Measurements from ENCODE around the gene ANKRD40. TPM values are rescaled to one million over a fixed set of nuclear protein-coding genes. Genes with fewer than 3 reads are reported as not detected.

Gene ANKRD40
- total and polyA plus RNA-seq, 9 of the 15 experiments (the other 6 are each of a cell fraction or from before 2014, with no cell fraction given), result 9.0 to 28.9 (median 27.7) TPM

GRCh38 chr17:50692448-50693035 is 15.2 kb downstream of the ANKRD40 start (continued):
- TF ChIP-seq GABPB1 (CRISPR knock-in tag; IDR thresholded peaks at IDR 0.05) (no peak), MTF1 (CRISPR knock-in tag; IDR thresholded peaks at IDR 0.05; ENCODE audit: borderline replicate concordance) (no peak), SP2 (IDR thresholded peaks at IDR 0.05; ENCODE audit: extremely low read depth, low read depth, low read length, poor library complexity, severe bottlenecking) (no peak), ZNF282 (CRISPR knock-in tag; IDR thresholded peaks at IDR 0.05) (no peak)

DNA sequence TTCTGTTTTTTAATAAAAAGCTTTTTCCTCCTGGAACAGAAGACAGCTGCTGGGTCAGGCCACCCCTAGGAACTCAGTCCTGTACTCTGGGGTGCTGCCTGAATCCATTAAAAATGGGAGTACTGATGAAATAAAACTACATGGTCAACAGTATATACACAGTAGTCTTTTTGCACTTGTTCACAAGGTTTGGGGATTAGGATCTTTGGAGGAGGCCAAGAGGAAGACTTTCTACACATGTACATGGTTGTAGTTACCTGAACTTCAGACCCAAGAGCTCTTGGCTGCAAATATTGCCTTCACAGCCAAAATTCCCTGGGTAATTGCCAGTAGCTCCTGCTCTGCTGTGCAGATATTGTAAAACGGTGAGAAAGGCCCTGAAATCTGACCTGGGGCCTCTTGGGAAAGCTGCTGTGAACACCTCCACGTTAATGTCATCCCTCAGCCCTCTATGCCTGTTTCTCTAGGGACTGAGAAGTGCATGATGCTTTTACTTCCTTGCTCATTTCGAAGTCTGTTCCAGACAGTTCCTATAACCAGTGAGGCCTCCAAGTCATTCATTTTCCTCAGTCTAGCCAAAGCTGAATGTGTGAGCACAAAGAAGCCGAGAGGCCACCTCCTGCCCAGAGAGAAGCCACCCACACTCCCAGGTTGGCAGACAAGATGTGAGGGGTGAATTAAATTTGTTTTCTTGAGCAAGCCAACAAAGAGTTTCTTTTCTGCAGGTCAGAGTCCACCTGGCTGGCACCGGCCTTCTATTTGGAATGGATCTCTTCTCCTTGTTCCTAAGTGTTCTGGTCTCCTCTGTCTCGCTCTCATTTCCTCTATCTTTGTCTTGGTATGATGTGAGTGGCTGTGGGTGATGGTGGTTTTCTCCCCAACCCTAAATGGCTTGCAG is 15.9 kb downstream of the ANKRD40 start:
- BruUV-seq (replicated peaks), result no TSS peak
- POLR2A ChIA-PET, result interaction anchor here (0.7 to 1.8 kb wide), 6 partner anchors 8 to 270 kb away, joined by 3 to 5 read pairs (median 4); partner anchors contain the start of gene LUC7L3
- intact Hi-C loops (cut with micrococcal nuclease), result no loop called here
- H3K36me3 ChIP-seq (ENCODE audit: control insufficient read depth, insufficient read depth, low read length), result peaks cover 45% of the 10 kb centered on the region
- DNase-seq (ENCODE audit: extremely low read depth in 1 of 4, low spot score in 3 of 4) (no peak), FAIRE-seq (no peak), ATAC-seq (no peak)
- peaks cover 0 to 10% of the 10 kb centered on the region in 2 experiments; a peak in 2 of 5 replicates for H3K4me1 ChIP-seq (replicated peaks in 1 of 2; ENCODE audit: control insufficient read depth in 2 of 2, insufficient read depth in 2 of 2, low read length in 2 of 2)
- no peaks in the 10 kb centered on the region for H3K9me3 ChIP-seq (replicated peaks; ENCODE audit: control insufficient read depth, insufficient read depth, low read depth, low read length)
- CTCF ChIA-PET (ENCODE audit: low intra/inter-chr PET ratio), result interaction anchor here (0.6 kb wide), 1 partner anchor 13 kb away, joined by 3 read pairs; no protein-coding TSS in a partner anchor
- H3K9me1 ChIP-seq (ENCODE audit: control insufficient read depth, insufficient read depth, low read length), result no peaks in the 10 kb centered on the region
- H3K4me3 ChIP-seq, result no peak overlapping the region
- no peaks in the 10 kb centered on the region for H4K20me1 ChIP-seq (replicated peaks; ENCODE audit: control insufficient read depth, insufficient read depth, low read length)
- peak overlapping the region in 1 of 2 experiments; percentile 26; a peak in 1 of 4 replicates for H3K9ac ChIP-seq (ENCODE audit: insufficient read depth in 1 of 2, low read depth in 2 of 2, low read length in 2 of 2)
- no peaks in the 10 kb centered on the region for H3K27me3 ChIP-seq (ENCODE audit: control insufficient read depth in 2 of 2, insufficient read depth in 2 of 2, low read length in 2 of 2)
- H2AFZ ChIP-seq (ENCODE audit: low read depth, low read length), result no peak overlapping the region
- H3K4me2 ChIP-seq (ENCODE audit: insufficient read depth, low read length), result no peak overlapping the region
- no peak overlapping the region for H3K27ac ChIP-seq (ENCODE audit: extremely low read depth, low read depth, low read length)
- H3K79me2 ChIP-seq (ENCODE audit: control insufficient read depth, insufficient read depth, low read length), result no peaks in the 10 kb centered on the region
- WGBS (ENCODE audit: insufficient coverage, low coverage, missing lambda C conversion rate), result 59% methylated on average over 6 of the region's 6 CpGs
- in situ Hi-C loops (cut with MboI), result no loop called here
- TF ChIP-seq ZBTB43 (CRISPR knock-in tag; IDR thresholded peaks at IDR 0.05) (no peak), ZNF277 (CRISPR knock-in tag; IDR thresholded peaks at IDR 0.05; ENCODE audit: borderline replicate concordance) (no peak), STAG1 (CRISPR knock-in tag; IDR thresholded peaks at IDR 0.05; ENCODE audit: borderline replicate concordance) (no peak), E2F3 (CRISPR knock-in tag; IDR thresholded peaks at IDR 0.05) (no peak), PHF21A (IDR thresholded peaks at IDR 0.05; ENCODE audit: borderline replicate concordance, low read depth) (no peak), SRSF7 (optimal IDR thresholded peaks at IDR 0.05; ENCODE audit: low read depth, low read length) (no peak)
- TF ChIP-seq, protein P1, sequence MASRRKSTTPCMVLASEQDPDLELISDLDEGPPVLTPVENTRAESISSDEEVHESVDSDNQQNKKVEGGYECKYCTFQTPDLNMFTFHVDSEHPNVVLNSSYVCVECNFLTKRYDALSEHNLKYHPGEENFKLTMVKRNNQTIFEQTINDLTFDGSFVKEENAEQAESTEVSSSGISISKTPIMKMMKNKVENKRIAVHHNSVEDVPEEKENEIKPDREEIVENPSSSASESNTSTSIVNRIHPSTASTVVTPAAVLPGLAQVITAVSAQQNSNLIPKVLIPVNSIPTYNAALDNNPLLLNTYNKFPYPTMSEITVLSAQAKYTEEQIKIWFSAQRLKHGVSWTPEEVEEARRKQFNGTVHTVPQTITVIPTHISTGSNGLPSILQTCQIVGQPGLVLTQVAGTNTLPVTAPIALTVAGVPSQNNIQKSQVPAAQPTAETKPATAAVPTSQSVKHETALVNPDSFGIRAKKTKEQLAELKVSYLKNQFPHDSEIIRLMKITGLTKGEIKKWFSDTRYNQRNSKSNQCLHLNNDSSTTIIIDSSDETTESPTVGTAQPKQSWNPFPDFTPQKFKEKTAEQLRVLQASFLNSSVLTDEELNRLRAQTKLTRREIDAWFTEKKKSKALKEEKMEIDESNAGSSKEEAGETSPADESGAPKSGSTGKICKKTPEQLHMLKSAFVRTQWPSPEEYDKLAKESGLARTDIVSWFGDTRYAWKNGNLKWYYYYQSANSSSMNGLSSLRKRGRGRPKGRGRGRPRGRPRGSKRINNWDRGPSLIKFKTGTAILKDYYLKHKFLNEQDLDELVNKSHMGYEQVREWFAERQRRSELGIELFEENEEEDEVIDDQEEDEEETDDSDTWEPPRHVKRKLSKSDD (conservative IDR thresholded peaks at IDR 0.05; ENCODE audit: low read length), result no peak
- TF ChIP-seq, protein P2, sequence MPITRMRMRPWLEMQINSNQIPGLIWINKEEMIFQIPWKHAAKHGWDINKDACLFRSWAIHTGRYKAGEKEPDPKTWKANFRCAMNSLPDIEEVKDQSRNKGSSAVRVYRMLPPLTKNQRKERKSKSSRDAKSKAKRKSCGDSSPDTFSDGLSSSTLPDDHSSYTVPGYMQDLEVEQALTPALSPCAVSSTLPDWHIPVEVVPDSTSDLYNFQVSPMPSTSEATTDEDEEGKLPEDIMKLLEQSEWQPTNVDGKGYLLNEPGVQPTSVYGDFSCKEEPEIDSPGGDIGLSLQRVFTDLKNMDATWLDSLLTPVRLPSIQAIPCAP (CRISPR knock-in tag; IDR thresholded peaks at IDR 0.05; ENCODE audit: borderline replicate concordance), result no peak
